ENCODE results near the gene FAM47E.

Gene FAM47E

GRCh38 chr4:76309939-76310550 is 58.5 kb downstream of the FAM47E start:
- no peak for TF ChIP-seq TAF1 (IDR thresholded peaks at IDR 0.05; ENCODE audit: borderline replicate concordance, insufficient read depth, low read length)
- TF ChIP-seq REST (IDR thresholded peaks at IDR 0.05; ENCODE audit: insufficient read depth in 1 of 2, low read depth in 2 of 2, low read length in 2 of 2), result no peak
- no peak for TF ChIP-seq SIN3A (IDR thresholded peaks at IDR 0.05; ENCODE audit: borderline replicate concordance, insufficient read depth, low read length)
- TF ChIP-seq FOXP2 (optimal IDR thresholded peaks at IDR 0.05; ENCODE audit: borderline replicate concordance, extremely low read depth, extremely low read length, insufficient read depth), result no peak
- no peak for TF ChIP-seq POLR2AphosphoS5 (IDR thresholded peaks at IDR 0.05; ENCODE audit: low read depth, low read length)

GRCh38 chr4:76310683-76311082 is 59.2 kb downstream of the FAM47E start:
- TF ChIP-seq TAF1 (IDR thresholded peaks at IDR 0.05; ENCODE audit: borderline replicate concordance, insufficient read depth, low read length) (no peak), REST (IDR thresholded peaks at IDR 0.05; ENCODE audit: insufficient read depth in 1 of 2, low read depth in 2 of 2, low read length in 2 of 2) (no peak), FOXP2 (optimal IDR thresholded peaks at IDR 0.05; ENCODE audit: borderline replicate concordance, extremely low read depth, extremely low read length, insufficient read depth) (no peak), SIN3A (IDR thresholded peaks at IDR 0.05; ENCODE audit: borderline replicate concordance, insufficient read depth, low read length) (no peak), POLR2AphosphoS5 (IDR thresholded peaks at IDR 0.05; ENCODE audit: low read depth, low read length) (no peak)

GRCh38 chr4:76311896-76312331 is 60.4 kb downstream of the FAM47E start:
- TF ChIP-seq REST (IDR thresholded peaks at IDR 0.05; ENCODE audit: insufficient read depth in 1 of 2, low read depth in 2 of 2, low read length in 2 of 2) (no peak), FOXP2 (optimal IDR thresholded peaks at IDR 0.05; ENCODE audit: borderline replicate concordance, extremely low read depth, extremely low read length, insufficient read depth) (no peak), TAF1 (IDR thresholded peaks at IDR 0.05; ENCODE audit: borderline replicate concordance, insufficient read depth, low read length) (no peak), SIN3A (IDR thresholded peaks at IDR 0.05; ENCODE audit: borderline replicate concordance, insufficient read depth, low read length) (no peak), POLR2AphosphoS5 (IDR thresholded peaks at IDR 0.05; ENCODE audit: low read depth, low read length) (no peak)

- TF ChIP-seq FOXP2 (optimal IDR thresholded peaks at IDR 0.05; ENCODE audit: borderline replicate concordance, extremely low read depth, extremely low read length, insufficient read depth), result no peak
- TF ChIP-seq POLR2AphosphoS5 (IDR thresholded peaks at IDR 0.05; ENCODE audit: low read depth, low read length), result no peak
- no peak for TF ChIP-seq TAF1 (IDR thresholded peaks at IDR 0.05; ENCODE audit: borderline replicate concordance, insufficient read depth, low read length)
- TF ChIP-seq REST (IDR thresholded peaks at IDR 0.05; ENCODE audit: insufficient read depth in 1 of 2, low read depth in 2 of 2, low read length in 2 of 2), result no peak
- no peak for TF ChIP-seq SIN3A (IDR thresholded peaks at IDR 0.05; ENCODE audit: borderline replicate concordance, insufficient read depth, low read length)
These were observed 60.9 kb downstream of the FAM47E start for GRCh38 chr4:76312457-76312856.
